HL-60 (cell line): ENCODE measurements around the gene PRR7.
A peak's percentile ranks its signal among the peaks of the same experiment; 100 is the strongest.

Experiments
- DNase-seq, 2 experiments: peaks; one replicate each; pipeline ENCODE4 v3.0.0-alpha.2; 2010 to 2020; ENCODE audit warnings: low read depth in 1 of 2, low spot score in 1 of 2
- H3K27ac ChIP-seq: fragments of 250-450 bp; sonication (Bioruptor Pico); replicated peaks from 2 replicates; pipeline ENCODE4 v1.5.1; 2020; ENCODE audit warnings: mild to moderate bottlenecking, moderate library complexity
- H3K27me3 ChIP-seq: fragments of 250-450 bp; sonication (Bioruptor Pico); 2 replicates; pipeline ENCODE4 v1.5.1; 2021; ENCODE audit warnings: mild to moderate bottlenecking, moderate library complexity; ENCODE audit not compliant: insufficient read depth, poor library complexity, severe bottlenecking
- H3K4me3 ChIP-seq: replicated peaks from 2 replicates; pipeline ENCODE4 v1.5.1; 2011; ENCODE audit warnings: mild to moderate bottlenecking, control low read depth, low read length; ENCODE audit not compliant: insufficient read depth
- GABPA ChIP-seq: IDR thresholded peaks from 2 replicates; pipeline ENCODE4 v1.6.1; 2012; ENCODE audit warnings: low read depth
- POLR2AphosphoS5 ChIP-seq: IDR thresholded peaks from 2 replicates; pipeline ENCODE4 v1.6.1; 2012; ENCODE audit warnings: low read depth
- REST ChIP-seq: IDR thresholded peaks from 2 replicates; pipeline ENCODE4 v1.6.1; 2012; ENCODE audit warnings: low read depth; ENCODE audit not compliant: insufficient replicate concordance
- SPI1 ChIP-seq: IDR thresholded peaks from 2 replicates; pipeline ENCODE4 v1.6.1; 2012; ENCODE audit warnings: low read depth, mild to moderate bottlenecking, borderline replicate concordance
- TF ChIP-seq, protein P1 (sequence below): IDR thresholded peaks from one replicate; pipeline ENCODE4 v1.5.1; 2011; ENCODE audit warnings: low read length, control low read depth, inconsistent platforms; ENCODE audit not compliant: insufficient read depth

The PRR7 gene

GRCh38 chr5:177494346-177495195 lies 48.0 kb downstream of the PRR7 start:
- Histone ChIP-seq H3K27ac (peak overlapping the region; percentile 55), H3K27me3 (no peaks in the 10 kb centered on the region), H3K4me3 (peak overlapping the region; percentile 22)
- DNase-seq, result peak; percentile 90 to 93
- TF ChIP-seq REST (no peak), SPI1 (peak; percentile 100)

- peak in 1 of 2 experiments; percentile 70 for DNase-seq
- Histone ChIP-seq H3K4me3 (peak overlapping the region; percentile 81), H3K27ac (peak overlapping the region; percentile 55), H3K27me3 (no peaks in the 10 kb centered on the region)
- no peak for TF ChIP-seq REST
- peak; percentile 12; the same call in 1 of the 2 replicates for TF ChIP-seq POLR2AphosphoS5
Observed at GRCh38 chr5:177495243-177496060, 48.8 kb downstream of the PRR7 start.

DNA sequence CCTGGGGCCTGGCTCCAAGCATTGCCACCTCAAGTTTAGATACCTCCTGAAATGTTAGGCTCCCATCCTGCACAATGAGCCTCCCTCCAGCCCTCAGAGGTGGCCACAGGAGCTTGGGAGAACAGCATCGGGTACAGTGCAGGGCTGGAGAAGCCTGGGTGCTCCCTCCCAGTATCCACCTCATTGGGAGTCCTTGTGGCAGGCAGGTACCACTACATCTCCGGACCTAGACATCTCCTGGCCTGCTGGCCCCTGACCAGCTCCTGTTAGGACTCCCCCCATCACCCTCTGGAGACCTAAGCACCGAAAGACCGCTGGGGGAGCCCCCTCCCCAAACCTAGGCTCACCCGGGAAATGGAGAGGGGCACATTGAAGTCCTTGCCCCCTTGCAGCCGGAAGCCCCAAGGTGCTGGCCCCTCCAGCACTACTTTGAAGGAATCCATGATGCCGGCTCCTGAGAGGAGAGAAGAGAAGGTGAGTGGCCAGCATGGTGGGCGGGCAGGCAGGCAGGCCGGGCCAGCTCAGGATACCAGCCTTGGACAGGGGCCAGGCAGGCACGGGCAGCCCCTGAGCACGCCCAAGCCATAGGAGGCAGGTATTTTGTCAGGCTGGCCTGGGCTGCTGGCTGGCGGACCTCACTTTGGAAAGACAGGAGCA lies 49.6 kb downstream of the PRR7 start:
- H3K4me3 ChIP-seq, result peak overlapping the region; percentile 81
- TF ChIP-seq, protein P1, sequence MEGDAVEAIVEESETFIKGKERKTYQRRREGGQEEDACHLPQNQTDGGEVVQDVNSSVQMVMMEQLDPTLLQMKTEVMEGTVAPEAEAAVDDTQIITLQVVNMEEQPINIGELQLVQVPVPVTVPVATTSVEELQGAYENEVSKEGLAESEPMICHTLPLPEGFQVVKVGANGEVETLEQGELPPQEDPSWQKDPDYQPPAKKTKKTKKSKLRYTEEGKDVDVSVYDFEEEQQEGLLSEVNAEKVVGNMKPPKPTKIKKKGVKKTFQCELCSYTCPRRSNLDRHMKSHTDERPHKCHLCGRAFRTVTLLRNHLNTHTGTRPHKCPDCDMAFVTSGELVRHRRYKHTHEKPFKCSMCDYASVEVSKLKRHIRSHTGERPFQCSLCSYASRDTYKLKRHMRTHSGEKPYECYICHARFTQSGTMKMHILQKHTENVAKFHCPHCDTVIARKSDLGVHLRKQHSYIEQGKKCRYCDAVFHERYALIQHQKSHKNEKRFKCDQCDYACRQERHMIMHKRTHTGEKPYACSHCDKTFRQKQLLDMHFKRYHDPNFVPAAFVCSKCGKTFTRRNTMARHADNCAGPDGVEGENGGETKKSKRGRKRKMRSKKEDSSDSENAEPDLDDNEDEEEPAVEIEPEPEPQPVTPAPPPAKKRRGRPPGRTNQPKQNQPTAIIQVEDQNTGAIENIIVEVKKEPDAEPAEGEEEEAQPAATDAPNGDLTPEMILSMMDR, result peak; percentile 19
- no peak for TF ChIP-seq POLR2AphosphoS5
- H3K27me3 ChIP-seq, result no peaks in the 10 kb centered on the region
- no peak for DNase-seq
- H3K27ac ChIP-seq, result peak overlapping the region; percentile 66

DNA sequence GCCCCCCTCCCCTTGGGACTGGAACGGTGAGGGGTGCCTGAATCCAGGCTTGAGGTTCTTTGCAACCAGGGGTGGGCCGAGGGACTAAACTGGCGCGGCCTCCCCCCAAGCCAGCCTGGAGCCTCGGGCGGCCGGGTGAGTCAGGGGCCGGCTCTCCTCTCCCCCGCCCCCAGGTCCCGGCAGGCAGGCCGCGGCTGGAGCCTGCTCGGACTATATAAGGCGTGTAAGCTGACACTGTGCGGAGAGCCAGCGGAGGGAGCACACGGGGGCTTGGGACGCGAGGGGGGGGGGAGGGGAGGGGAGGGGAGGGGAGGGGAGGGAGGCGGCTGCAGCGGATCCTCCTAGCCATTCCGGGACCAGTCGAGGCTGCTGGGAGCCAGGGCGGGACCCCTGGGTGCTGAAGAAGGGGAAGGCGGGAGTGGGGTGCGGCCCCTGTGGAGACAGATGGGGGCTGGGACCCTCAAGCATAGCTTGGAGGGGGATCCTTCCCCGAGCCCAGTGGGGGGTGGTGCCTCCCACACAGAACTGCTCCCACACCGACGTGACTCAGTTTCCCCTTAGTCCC lies 50.2 kb downstream of the PRR7 start:
- DNase-seq, result no peak
- H3K4me3 ChIP-seq, result peak overlapping the region; percentile 81
- peak overlapping the region; percentile 66 for H3K27ac ChIP-seq
- H3K27me3 ChIP-seq, result no peaks in the 10 kb centered on the region
- TF ChIP-seq SPI1, result no peak
- TF ChIP-seq, protein P1, result no peak
- no peak for TF ChIP-seq REST
- TF ChIP-seq GABPA, result no peak
- TF ChIP-seq POLR2AphosphoS5, result 0 out of 2 replicates have a peak, but pooled peaks have one; percentile 1
